Sigmoid colon (tissue), 4 donors: ENCODE results near the gene IL12A.

Experiments used
- EP300 ChIP-seq, 4 donors: sonication (generic); formaldehyde crosslinking; IDR thresholded peaks; one replicate each; pipeline ENCODE4 v1.6.1; 2017; ENCODE audit warnings: antibody characterized with exemption in 4 of 4
- POLR2A ChIP-seq, 2 donors: fragments of 450-650 bp; IDR thresholded peaks; one replicate each; pipeline ENCODE4 v1.6.1; 2016; ENCODE audit warnings: antibody characterized with exemption in 2 of 2, mild to moderate bottlenecking in 2 of 2, moderate library complexity in 2 of 2
- POLR2AphosphoS5 ChIP-seq, 4 donors: sonication (generic); formaldehyde crosslinking; IDR thresholded peaks; one replicate each; pipeline ENCODE4 v1.6.1; 2017; ENCODE audit warnings: antibody characterized with exemption in 4 of 4
- TF ChIP-seq, protein P1 (sequence below), 4 experiments: fragments of 450-650 bp in 3 of 4; fragments of 200-600 bp in 1 of 4; IDR thresholded peaks; one replicate each; pipeline ENCODE4 v1.5.1; 2016 to 2019; ENCODE audit warnings: antibody characterized with exemption in 4 of 4, mild to moderate bottlenecking in 3 of 4, moderate library complexity in 2 of 4

DNA sequence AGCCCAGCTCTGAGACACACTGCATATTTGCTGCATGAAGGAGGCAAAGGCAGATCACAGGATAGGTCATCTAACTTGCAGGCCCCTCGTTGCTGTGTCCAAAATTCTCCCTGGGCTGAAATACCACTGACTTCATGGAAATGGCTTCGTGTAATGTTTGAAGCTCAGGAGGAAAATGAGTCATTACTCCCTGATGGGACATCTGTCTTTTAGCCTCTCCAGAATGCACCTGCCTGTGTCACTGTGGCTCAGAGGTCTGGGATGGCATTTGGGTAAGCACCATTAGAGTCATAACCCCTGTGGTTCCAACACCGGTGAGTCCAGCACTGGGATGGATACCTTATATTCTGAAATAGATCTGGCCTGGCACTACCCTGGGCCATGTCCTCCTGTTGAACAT is 51.5 kb downstream of the IL12A start:
- TF ChIP-seq, protein P1, sequence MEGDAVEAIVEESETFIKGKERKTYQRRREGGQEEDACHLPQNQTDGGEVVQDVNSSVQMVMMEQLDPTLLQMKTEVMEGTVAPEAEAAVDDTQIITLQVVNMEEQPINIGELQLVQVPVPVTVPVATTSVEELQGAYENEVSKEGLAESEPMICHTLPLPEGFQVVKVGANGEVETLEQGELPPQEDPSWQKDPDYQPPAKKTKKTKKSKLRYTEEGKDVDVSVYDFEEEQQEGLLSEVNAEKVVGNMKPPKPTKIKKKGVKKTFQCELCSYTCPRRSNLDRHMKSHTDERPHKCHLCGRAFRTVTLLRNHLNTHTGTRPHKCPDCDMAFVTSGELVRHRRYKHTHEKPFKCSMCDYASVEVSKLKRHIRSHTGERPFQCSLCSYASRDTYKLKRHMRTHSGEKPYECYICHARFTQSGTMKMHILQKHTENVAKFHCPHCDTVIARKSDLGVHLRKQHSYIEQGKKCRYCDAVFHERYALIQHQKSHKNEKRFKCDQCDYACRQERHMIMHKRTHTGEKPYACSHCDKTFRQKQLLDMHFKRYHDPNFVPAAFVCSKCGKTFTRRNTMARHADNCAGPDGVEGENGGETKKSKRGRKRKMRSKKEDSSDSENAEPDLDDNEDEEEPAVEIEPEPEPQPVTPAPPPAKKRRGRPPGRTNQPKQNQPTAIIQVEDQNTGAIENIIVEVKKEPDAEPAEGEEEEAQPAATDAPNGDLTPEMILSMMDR (IDR thresholded peaks at IDR 0.05) = no peak
- TF ChIP-seq POLR2A (IDR thresholded peaks at IDR 0.05) (no peak), POLR2AphosphoS5 (IDR thresholded peaks at IDR 0.05) (no peak), EP300 (IDR thresholded peaks at IDR 0.05) (no peak)
